HEK293 (cell line): ENCODE results near the gene DEDD.

Experiments used
- CTCF ChIA-PET: fragments of 350-600 bp; formaldehyde crosslinking; extraction: SDS; loops from one replicate; lab custom pipeline; 2021; ENCODE audit warnings: antibody characterized with exemption; lab: Yijun Ruan, JAX
- POLR2A ChIA-PET: fragments of 300-600 bp; formaldehyde crosslinking; extraction: SDS; loops from one replicate; lab custom pipeline; 2020; ENCODE audit warnings: antibody characterized with exemption, inconsistent platforms; lab: Yijun Ruan, JAX
- H3K27ac ChIP-seq: fragments of 200-500 bp; sonication (Bioruptor generic); 2 replicates; pipeline ENCODE4 v1.5.1; 2014; ENCODE audit warnings: low read depth, low read length, control low read depth, inconsistent platforms; ENCODE audit errors: extremely low read depth
- H3K36me3 ChIP-seq, 2 experiments: fragments of 200-500 bp in 1 of 2; sonication (Bioruptor generic) in 1 of 2; 1 replicate in 1 of 2; 2 replicates in 1 of 2; pipeline ENCODE4 v1.5.1; 2014 to 2017; ENCODE audit warnings: inconsistent platforms in 2 of 2, low read length in 2 of 2; ENCODE audit not compliant: control insufficient read depth in 2 of 2, insufficient read depth in 1 of 2
- H3K4me1 ChIP-seq: fragments of 200-500 bp; sonication (Bioruptor generic); 2 replicates; pipeline ENCODE4 v1.5.1; 2014; ENCODE audit warnings: mild to moderate bottlenecking, low read length, inconsistent platforms; ENCODE audit not compliant: control insufficient read depth, insufficient read depth
- H3K4me3 ChIP-seq: 2 replicates; pipeline ENCODE4 v1.5.1; 2011; ENCODE audit warnings: low read depth, mild to moderate bottlenecking, control low read depth, low read length, moderate library complexity
- H3K9me3 ChIP-seq: fragments of 200-500 bp; sonication (Bioruptor generic); 2 replicates; pipeline ENCODE4 v1.5.1; 2014; ENCODE audit warnings: low read depth, low read length, inconsistent platforms; ENCODE audit not compliant: control insufficient read depth, insufficient read depth
- AEBP2 ChIP-seq: fragments of 450-650 bp; formaldehyde crosslinking; IDR thresholded peaks from 2 replicates; pipeline ENCODE4 v1.5.1; 2016; ENCODE audit warnings: missing biosample characterization, missing genetic modification characterization, borderline replicate concordance
- CTCF ChIP-seq: fragments of 450-650 bp; formaldehyde crosslinking; IDR thresholded peaks from 2 replicates; pipeline ENCODE4 v1.5.1; 2016; ENCODE audit warnings: missing biosample characterization, missing genetic modification characterization
- GLIS2 ChIP-seq: fragments of 450-650 bp; formaldehyde crosslinking; IDR thresholded peaks from 2 replicates; pipeline ENCODE4 v1.5.1; 2016; ENCODE audit warnings: missing biosample characterization, missing genetic modification characterization
- IKZF3 ChIP-seq: fragments of 450-650 bp; IDR thresholded peaks from 2 replicates; pipeline ENCODE4 v1.5.0; 2018; ENCODE audit warnings: missing biosample characterization, mild to moderate bottlenecking, missing genetic modification characterization, moderate library complexity
- KLF16 ChIP-seq: fragments of 450-650 bp; formaldehyde crosslinking; IDR thresholded peaks from 2 replicates; pipeline ENCODE4 v1.5.1; 2017; ENCODE audit warnings: missing biosample characterization, missing genetic modification characterization
- MEIS1 ChIP-seq: sonication (generic); formaldehyde crosslinking; IDR thresholded peaks from 2 replicates; pipeline ENCODE4 v1.8.1; 2022; ENCODE audit warnings: missing genetic modification reagents, mild to moderate bottlenecking, borderline replicate concordance
- SCRT1 ChIP-seq: fragments of 450-650 bp; formaldehyde crosslinking; IDR thresholded peaks from 2 replicates; pipeline ENCODE4 v1.5.1; 2016; ENCODE audit warnings: missing biosample characterization, missing genetic modification characterization, borderline replicate concordance
- ZBTB1 ChIP-seq: fragments of 450-650 bp; formaldehyde crosslinking; IDR thresholded peaks from 2 replicates; pipeline ENCODE4 v1.5.1; 2016; ENCODE audit warnings: missing biosample characterization, missing genetic modification characterization
- ZBTB6 ChIP-seq: fragments of 450-650 bp; formaldehyde crosslinking; IDR thresholded peaks from 2 replicates; pipeline ENCODE4 v1.5.1; 2017; ENCODE audit warnings: missing biosample characterization, missing genetic modification characterization
- ZFP69B ChIP-seq: fragments of 450-650 bp; formaldehyde crosslinking; IDR thresholded peaks from 2 replicates; pipeline ENCODE4 v1.5.1; 2016; ENCODE audit warnings: missing biosample characterization, missing genetic modification characterization
- ZNF169 ChIP-seq: fragments of 450-650 bp; formaldehyde crosslinking; IDR thresholded peaks from 2 replicates; pipeline ENCODE4 v1.5.1; 2016; ENCODE audit warnings: missing biosample characterization, missing genetic modification characterization
- ZNF2 ChIP-seq: fragments of 450-650 bp; formaldehyde crosslinking; IDR thresholded peaks from 2 replicates; pipeline ENCODE4 v1.5.1; 2016; ENCODE audit warnings: missing biosample characterization, missing genetic modification characterization
- ZNF274 ChIP-seq, 2 experiments: fragments of 200-500 bp in 1 of 2; fragments of 450-650 bp in 1 of 2; sonication (Bioruptor generic) in 1 of 2; formaldehyde crosslinking in 1 of 2; IDR thresholded peaks; 2 replicates each; pipeline versions ENCODE4 v1.5.1 to v1.6.1; 2014 to 2016; ENCODE audit warnings: borderline replicate concordance in 1 of 2, inconsistent platforms in 1 of 2, low read length in 1 of 2, missing biosample characterization in 1 of 2, missing genetic modification characterization in 1 of 2
- ZNF341 ChIP-seq: fragments of 450-650 bp; formaldehyde crosslinking; IDR thresholded peaks from 2 replicates; pipeline ENCODE4; 2016; ENCODE audit warnings: low read depth, missing biosample characterization, missing genetic modification characterization
- ZNF426 ChIP-seq: fragments of 450-650 bp; formaldehyde crosslinking; IDR thresholded peaks from 2 replicates; pipeline ENCODE4 v1.5.1; 2017; ENCODE audit warnings: missing biosample characterization, missing genetic modification characterization, mild to moderate bottlenecking, inconsistent platforms, moderate library complexity
- ZNF510 ChIP-seq: fragments of 450-650 bp; formaldehyde crosslinking; IDR thresholded peaks from 2 replicates; pipeline ENCODE4 v1.5.1; 2018; ENCODE audit warnings: mild to moderate bottlenecking, missing genetic modification characterization, missing biosample characterization; ENCODE audit not compliant: insufficient replicate concordance
- ZNF530 ChIP-seq: fragments of 450-650 bp; formaldehyde crosslinking; IDR thresholded peaks from 2 replicates; pipeline ENCODE4 v1.5.1; 2016; ENCODE audit warnings: low read depth, missing biosample characterization, missing genetic modification characterization
- ZNF549 ChIP-seq: fragments of 450-650 bp; IDR thresholded peaks from 2 replicates; pipeline ENCODE4 v1.5.1; 2018; ENCODE audit warnings: missing biosample characterization, missing genetic modification characterization, mild to moderate bottlenecking, inconsistent platforms, moderate library complexity
- ZNF560 ChIP-seq: fragments of 450-650 bp; formaldehyde crosslinking; IDR thresholded peaks from 2 replicates; pipeline ENCODE4 v1.5.1; 2017; ENCODE audit warnings: missing biosample characterization, missing genetic modification characterization, borderline replicate concordance
- ZNF585B ChIP-seq: fragments of 450-650 bp; formaldehyde crosslinking; IDR thresholded peaks from 2 replicates; pipeline ENCODE4 v1.5.1; 2016; ENCODE audit warnings: missing biosample characterization, missing genetic modification characterization
- ZNF596 ChIP-seq: fragments of 450-650 bp; IDR thresholded peaks from 2 replicates; pipeline ENCODE4 v1.5.0; 2018; ENCODE audit warnings: missing biosample characterization, mild to moderate bottlenecking, missing genetic modification characterization, moderate library complexity
- ZNF626 ChIP-seq: fragments of 450-650 bp; sonication (Bioruptor Pico); formaldehyde crosslinking; IDR thresholded peaks from 2 replicates; pipeline ENCODE4 v1.5.1; 2018; ENCODE audit warnings: missing biosample characterization, missing genetic modification characterization, inconsistent platforms
- ZNF692 ChIP-seq: fragments of 450-650 bp; formaldehyde crosslinking; IDR thresholded peaks from 2 replicates; pipeline ENCODE4 v1.5.1; 2016; ENCODE audit warnings: missing biosample characterization, missing genetic modification characterization
- ZNF768 ChIP-seq: fragments of 450-650 bp; formaldehyde crosslinking; IDR thresholded peaks from 2 replicates; pipeline ENCODE4 v1.5.1; 2018; ENCODE audit warnings: missing biosample characterization, mild to moderate bottlenecking, missing genetic modification characterization

Gene DEDD

GRCh38 chr1:161175771-161176453, 43.4 kb upstream of the DEDD start:
- no peaks in the 10 kb centered on the region for H3K4me1 ChIP-seq
- ChIA-PET CTCF (interaction anchor here (0.7 to 2.9 kb wide), 3 partner anchors 9 to 16 kb away, joined by 4 to 23 read pairs (median 6); partner anchors contain the start of gene PPOX), POLR2A (interaction anchor here (0.9 to 3.3 kb wide), 3 partner anchors 10 to 22 kb away, joined by 4 to 39 read pairs (median 4); partner anchors contain the start of gene PPOX)
- H3K27ac ChIP-seq: no peak overlapping the region
- no peak overlapping the region for H3K4me3 ChIP-seq
- H3K36me3 ChIP-seq: peaks cover 13 to 52% of the 10 kb centered on the region in 2 experiments; a peak in 2 of 3 replicates
- H3K9me3 ChIP-seq: no peaks in the 10 kb centered on the region
- TF ChIP-seq ZNF426 (tag by site-specific recombination) (no peak), ZNF626 (tag by site-specific recombination) (no peak), ZNF274 (IDR thresholded peaks at IDR 0.05; ENCODE audit: low read length) (no peak), ZNF274 (tag by site-specific recombination; IDR thresholded peaks at IDR 0.05; ENCODE audit: borderline replicate concordance) (no peak), ZNF768 (tag by site-specific recombination) (no peak), ZNF692 (tag by site-specific recombination) (no peak), ZNF560 (no peak), MEIS1 (CRISPR knock-in tag) (no peak), ZBTB1 (tag by site-specific recombination) (no peak), ZNF596 (tag by site-specific recombination) (no peak), KLF16 (tag by site-specific recombination) (no peak), ZNF2 (tag by site-specific recombination) (no peak), ZNF549 (tag by site-specific recombination) (no peak), GLIS2 (tag by site-specific recombination) (no peak), ZFP69B (no peak), ZNF169 (tag by site-specific recombination) (no peak), ZNF510 (tag by site-specific recombination) (no peak), SCRT1 (tag by site-specific recombination) (no peak)
- TF ChIP-seq, all 188 proteins: peak for 0

GRCh38 chr1:161174911-161175310, 42.4 kb upstream of the DEDD start:
- no peaks in the 10 kb centered on the region for H3K4me1 ChIP-seq
- no peak overlapping the region for H3K27ac ChIP-seq
- no peak for TF ChIP-seq ZNF530 (tag by site-specific recombination)
- no peak for TF ChIP-seq AEBP2 (tag by site-specific recombination)
- TF ChIP-seq ZNF2 (tag by site-specific recombination): no peak
- TF ChIP-seq ZNF341 (tag by site-specific recombination): no peak
- no peak for TF ChIP-seq CTCF (tag by site-specific recombination)
- TF ChIP-seq ZNF549 (tag by site-specific recombination): no peak
- no peak for TF ChIP-seq ZNF585B (tag by site-specific recombination)
- TF ChIP-seq ZBTB6: no peak
- TF ChIP-seq IKZF3 (tag by site-specific recombination): no peak
- no peaks in the 10 kb centered on the region for H3K9me3 ChIP-seq
- H3K36me3 ChIP-seq: peaks cover 16 to 60% of the 10 kb centered on the region in 2 experiments; a peak in 2 of 3 replicates
- no peak overlapping the region for H3K4me3 ChIP-seq
- ChIA-PET POLR2A (interaction anchor here (3.3 kb wide), 1 partner anchor 9 kb away, joined by 39 read pairs; the partner anchor contains the start of gene PPOX), CTCF (no interaction called here)
